K562 (cell line): ENCODE data around the gene DGUOK. TPM values are rescaled to one million over a fixed set of nuclear protein-coding genes. Genes with fewer than 3 reads are reported as not detected.

Experiments used
- CREM ChIP-seq: IDR thresholded peaks from 2 replicates; pipeline ENCODE4 v1.6.1; 2014; ENCODE audit warnings: antibody characterized with exemption, low read depth
- FOSL1 ChIP-seq: fragments of 200-800 bp; sonication (Bioruptor generic); conservative IDR thresholded peaks from 2 replicates; pipeline ENCODE4 v1.6.1; 2016; ENCODE audit warnings: missing genetic modification characterization, missing compliant biosample characterization
- PBX2 ChIP-seq, 2 experiments: IDR thresholded peaks in 1 of 2; conservative IDR thresholded peaks in 1 of 2; 2 replicates each; pipeline ENCODE4 v1.6.1; 2016; ENCODE audit warnings: low read depth in 2 of 2, mild to moderate bottlenecking in 1 of 2, missing compliant biosample characterization in 1 of 2, missing genetic modification characterization in 1 of 2, moderate library complexity in 1 of 2
- RBBP5 ChIP-seq: fragments of 200-600 bp; sonication (generic); IDR thresholded peaks from 2 replicates; pipeline ENCODE4 v1.6.1; 2012; ENCODE audit warnings: borderline replicate concordance, mild to moderate bottlenecking, low read length, control low read depth, inconsistent platforms; ENCODE audit not compliant: insufficient read depth, poor library complexity, severe bottlenecking
- STAT6 ChIP-seq: sonication (generic); formaldehyde crosslinking; IDR thresholded peaks from 2 replicates; pipeline ENCODE4 v1.8.1; 2023; ENCODE audit warnings: mild to moderate bottlenecking, missing genetic modification reagents
- YBX1 ChIP-seq: fragments of 450-650 bp; IDR thresholded peaks from 2 replicates; pipeline ENCODE4 v1.7.1; 2016; ENCODE audit warnings: mild to moderate bottlenecking
- ZBTB11 ChIP-seq, 3 experiments: fragments of 200-800 bp in 1 of 3; fragments of 250-450 bp in 1 of 3; fragments of 450-650 bp in 1 of 3; sonication (Bioruptor Pico) in 1 of 3; sonication (Bioruptor generic) in 1 of 3; formaldehyde crosslinking in 1 of 3; IDR thresholded peaks; 2 replicates each; pipeline versions ENCODE4 v1.6.1 to v1.8.0; 2016 to 2022; ENCODE audit warnings: mild to moderate bottlenecking in 2 of 3, missing genetic modification characterization in 2 of 3, missing compliant biosample characterization in 1 of 3, moderate library complexity in 1 of 3
- ZBTB12 ChIP-seq: fragments of 250-450 bp; sonication (Bioruptor Pico); IDR thresholded peaks from 2 replicates; pipeline ENCODE4 v1.4.0; 2020
- ZBTB49 ChIP-seq: sonication (generic); formaldehyde crosslinking; IDR thresholded peaks from 2 replicates; pipeline ENCODE4 v1.8.0; 2022; ENCODE audit warnings: missing genetic modification reagents, mild to moderate bottlenecking, borderline replicate concordance
- ZFP36 ChIP-seq: fragments of 150-350 bp; IDR thresholded peaks from 2 replicates; pipeline ENCODE4 v1.6.1; 2018; ENCODE audit warnings: low read length, low read depth; ENCODE audit not compliant: partially characterized antibody
- ZSCAN29 ChIP-seq: fragments of 450-650 bp; IDR thresholded peaks from 2 replicates; pipeline ENCODE4 v1.6.1; 2017
- polyA plus RNA-seq, 8 experiments: library from polyadenylated mRNA; depleted of rRNA in 4 of 8; stranded (reverse) in 5 of 8; unstranded in 3 of 8; fragments of >200 nt; fragmentation: Nextera tagmentation in 2 of 8; fragmentation: Illumina TruSeq in 1 of 8; extraction: Ambion mirVana in 2 of 8; extraction: Trizol in 1 of 8; gene quantifications; 2 replicates each; pipeline versions ENCODE4 v1.2.1 to v1.2.3, GENCODE V29; 2011 to 2014; ENCODE audit warnings: inconsistent platforms in 1 of 8, missing spikeins in 1 of 8
- total RNA-seq, 7 experiments: library from RNA; depleted of rRNA in 6 of 7; stranded (reverse); fragments of >200 nt in 6 of 7; fragmentation: Illumina TruSeq in 2 of 7; extraction: Trizol in 2 of 7; gene quantifications; 2 replicates each; pipeline versions ENCODE4 v1.2.1 to v1.2.3, GENCODE V29; 2011 to 2021; ENCODE audit warnings: low replicate concordance in 1 of 7

The DGUOK gene
- total and polyA plus RNA-seq, 9 of the 15 experiments (the other 6 are each of a cell fraction or from before 2014, with no cell fraction given), result 67.0 to 288 (median 126) TPM

GRCh38 chr2:73926493-73927327 is at the start of gene DGUOK (continued):
- TF ChIP-seq ZBTB49 (no peak), ZBTB11 (CRISPR knock-in tag; IDR thresholded peaks at IDR 0.05) (peak; percentile 57 to 97 (median 77); a peak in 5 of 6 replicates), ZBTB12 (CRISPR knock-in tag) (peak; percentile 90), STAT6 (0 out of 2 replicates have a peak, but pooled peaks have one; percentile 19), ZSCAN29 (no peak), CREM (peak; percentile 98), ZFP36 (no peak), YBX1 (no peak), RBBP5 (peak; percentile 87), FOSL1 (tag) (peak; percentile 51; the same call in 1 of the 2 replicates), PBX2 (CRISPR knock-in tag; IDR thresholded peaks at IDR 0.05; ENCODE audit: low read depth) (no peak), PBX2 (tag; conservative IDR thresholded peaks at IDR 0.05; ENCODE audit: low read depth) (peak; percentile 48; the same call in 1 of the 2 replicates)
